HG03066 (cell line): Measurements from ENCODE around the gene TMEM51.

Experiments used
- ATAC-seq: cut with Tn5 transposase; IDR thresholded peaks from one replicate; pipeline ENCODE4 v1.9.1; 2021; ENCODE audit warnings: low read depth; ENCODE audit not compliant: unreplicated experiment

Gene TMEM51

GRCh38 chr1:15238789-15239188 lies 85.2 kb downstream of the TMEM51 start:
- ATAC-seq: no peak

- ATAC-seq: no peak
These were observed 89.2 kb downstream of the TMEM51 start for GRCh38 chr1:15242766-15243165.

GRCh38 chr1:15243275-15244043 lies 89.9 kb downstream of the TMEM51 start:
- ATAC-seq: no peak

GRCh38 chr1:15244813-15245212 lies 91.3 kb downstream of the TMEM51 start:
- no peak for ATAC-seq

GRCh38 chr1:15245593-15246360 lies 92.2 kb downstream of the TMEM51 start:
- no peak for ATAC-seq

GRCh38 chr1:15246960-15247614 lies 93.5 kb downstream of the TMEM51 start, which contains the start of gene FHAD1:
FHAD1 (plus strand) TSS chr1:15247223; CDS start chr1:15251785, 4,562 bp downstream.
- no peak for ATAC-seq

GRCh38 chr1:15248216-15248615 lies 94.7 kb downstream of the TMEM51 start:
- no peak for ATAC-seq

- no peak for ATAC-seq
These were observed 95.5 kb downstream of the TMEM51 start for GRCh38 chr1:15249081-15249480.

GRCh38 chr1:15251857-15252835 lies 98.6 kb downstream of the TMEM51 start:
- ATAC-seq: no peak

- no peak for ATAC-seq
These were observed 101.0 kb downstream of the TMEM51 start for GRCh38 chr1:15254559-15254958.

GRCh38 chr1:15255582-15256149 lies 102.1 kb downstream of the TMEM51 start:
- no peak for ATAC-seq

- ATAC-seq: no peak
These were observed 103.0 kb downstream of the TMEM51 start for GRCh38 chr1:15256584-15256983.

- no peak for ATAC-seq
These were observed 103.8 kb downstream of the TMEM51 start for GRCh38 chr1:15257309-15257708.

- no peak for ATAC-seq
These were observed 105.5 kb downstream of the TMEM51 start for GRCh38 chr1:15258833-15259621.

- no peak for ATAC-seq
These were observed 106.1 kb downstream of the TMEM51 start for GRCh38 chr1:15259622-15260007.

- ATAC-seq: no peak
These were observed 107.0 kb downstream of the TMEM51 start for GRCh38 chr1:15260418-15261154.

GRCh38 chr1:15261155-15262002 lies 107.8 kb downstream of the TMEM51 start:
- no peak for ATAC-seq

- ATAC-seq: no peak
These were observed 108.4 kb downstream of the TMEM51 start for GRCh38 chr1:15262003-15262377.
